HG03558 (cell line): Measurements from ENCODE around the gene KLK2.

ENCODE experiments used
- ATAC-seq: cut with Tn5 transposase; IDR thresholded peaks from one replicate; pipeline ENCODE4 v1.9.1; 2021; ENCODE audit warnings: moderate number of reproducible peaks; ENCODE audit not compliant: unreplicated experiment; ENCODE audit errors: extremely low read depth

Gene KLK2

DNA sequence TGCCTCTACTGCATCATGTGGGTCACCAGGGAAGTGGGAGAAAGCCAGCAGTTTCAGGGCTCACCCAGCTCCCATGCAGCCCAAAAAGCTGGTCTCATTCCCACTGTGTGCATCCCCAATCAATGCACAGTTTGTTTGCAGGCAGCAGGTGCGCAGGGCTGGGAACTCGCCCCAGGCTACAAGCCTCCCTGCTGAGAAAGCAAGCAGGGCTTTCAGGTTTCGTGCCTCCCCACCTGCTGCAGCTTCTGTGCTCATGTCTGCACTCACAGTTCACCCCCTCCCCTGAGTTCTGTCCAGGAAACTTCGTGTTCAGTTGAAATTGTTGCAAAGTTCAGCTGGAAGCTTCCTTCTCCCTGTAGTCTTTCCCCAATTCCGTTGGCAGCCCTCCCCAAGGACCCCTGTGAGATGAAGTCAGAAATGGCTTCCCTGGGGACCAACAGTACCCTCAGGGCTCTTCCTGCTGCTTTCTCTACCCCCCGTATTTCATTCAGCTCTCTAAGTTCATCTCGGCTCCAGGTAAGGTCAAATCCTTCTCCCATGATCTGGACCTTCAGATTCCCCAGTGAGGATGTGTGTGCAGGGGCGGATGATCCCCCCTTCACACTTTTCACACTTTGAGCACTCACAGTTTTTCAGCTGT, 28.8 kb upstream of the KLK2 start:
- no peak for ATAC-seq

DNA sequence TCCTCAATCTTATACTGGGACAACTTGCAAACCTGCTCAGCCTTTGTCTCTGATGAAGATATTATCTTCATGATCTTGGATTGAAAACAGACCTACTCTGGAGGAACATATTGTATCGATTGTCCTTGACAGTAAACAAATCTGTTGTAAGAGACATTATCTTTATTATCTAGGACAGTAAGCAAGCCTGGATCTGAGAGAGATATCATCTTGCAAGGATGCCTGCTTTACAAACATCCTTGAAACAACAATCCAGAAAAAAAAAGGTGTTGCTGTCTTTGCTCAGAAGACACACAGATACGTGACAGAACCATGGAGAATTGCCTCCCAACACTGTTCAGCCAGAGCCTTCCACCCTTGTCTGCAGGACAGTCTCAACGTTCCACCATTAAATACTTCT, 22.5 kb upstream of the KLK2 start:
- no peak for ATAC-seq

DNA sequence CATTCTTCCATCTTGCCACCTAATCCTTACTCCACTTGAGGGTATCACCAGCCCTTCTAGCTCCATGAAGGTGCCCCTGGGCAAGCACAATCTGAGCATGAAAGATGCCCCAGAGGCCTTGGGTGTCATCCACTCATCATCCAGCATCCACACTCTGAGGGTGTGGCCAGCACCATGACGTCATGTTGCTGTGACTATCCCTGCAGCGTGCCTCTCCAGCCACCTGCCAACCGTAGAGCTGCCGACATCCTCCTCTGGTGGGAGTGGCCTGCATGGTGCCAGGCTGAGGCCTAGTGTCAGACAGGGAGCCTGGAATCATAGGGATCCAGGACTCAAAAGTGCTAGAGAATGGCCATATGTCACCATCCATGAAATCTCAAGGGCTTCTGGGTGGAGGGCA, 21.6 kb upstream of the KLK2 start:
- no peak for ATAC-seq

DNA sequence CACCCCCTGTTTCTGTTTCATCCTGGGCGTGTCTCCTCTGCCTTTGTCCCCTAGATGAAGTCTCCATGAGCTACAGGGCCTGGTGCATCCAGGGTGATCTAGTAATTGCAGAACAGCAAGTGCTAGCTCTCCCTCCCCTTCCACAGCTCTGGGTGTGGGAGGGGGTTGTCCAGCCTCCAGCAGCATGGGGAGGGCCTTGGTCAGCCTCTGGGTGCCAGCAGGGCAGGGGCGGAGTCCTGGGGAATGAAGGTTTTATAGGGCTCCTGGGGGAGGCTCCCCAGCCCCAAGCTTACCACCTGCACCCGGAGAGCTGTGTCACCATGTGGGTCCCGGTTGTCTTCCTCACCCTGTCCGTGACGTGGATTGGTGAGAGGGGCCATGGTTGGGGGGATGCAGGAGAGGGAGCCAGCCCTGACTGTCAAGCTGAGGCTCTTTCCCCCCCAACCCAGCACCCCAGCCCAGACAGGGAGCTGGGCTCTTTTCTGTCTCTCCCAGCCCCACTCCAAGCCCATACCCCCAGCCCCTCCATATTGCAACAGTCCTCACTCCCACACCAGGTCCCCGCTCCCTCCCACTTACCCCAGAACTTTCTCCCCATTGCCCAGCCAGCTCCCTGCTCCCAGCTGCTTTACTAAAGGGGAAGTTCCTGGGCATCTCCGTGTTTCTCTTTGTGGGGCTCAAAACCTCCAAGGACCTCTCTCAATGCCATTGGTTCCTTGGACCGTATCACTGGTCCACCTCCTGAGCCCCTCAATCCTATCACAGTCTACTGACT, 18.4 kb upstream of the KLK2 start, which contains the start of gene KLK3:
TSS of gene KLK3 (plus strand) at position 280 of the 775 bp plus-strand sequence. CDS start at position 321, 41 bp downstream.
- ATAC-seq: no peak

DNA sequence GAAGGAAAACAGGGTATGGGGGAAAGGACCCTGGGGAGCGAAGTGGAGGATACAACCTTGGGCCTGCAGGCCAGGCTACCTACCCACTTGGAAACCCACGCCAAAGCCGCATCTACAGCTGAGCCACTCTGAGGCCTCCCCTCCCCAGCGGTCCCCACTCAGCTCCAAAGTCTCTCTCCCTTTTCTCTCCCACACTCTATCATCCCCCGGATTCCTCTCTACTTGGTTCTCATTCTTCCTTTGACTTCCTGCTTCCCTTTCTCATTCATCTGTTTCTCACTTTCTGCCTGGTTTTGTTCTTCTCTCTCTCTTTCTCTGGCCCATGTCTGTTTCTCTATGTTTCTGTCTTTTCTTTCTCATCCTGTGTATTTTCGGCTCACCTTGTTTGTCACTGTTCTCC, 15.9 kb upstream of the KLK2 start:
- no peak for ATAC-seq

DNA sequence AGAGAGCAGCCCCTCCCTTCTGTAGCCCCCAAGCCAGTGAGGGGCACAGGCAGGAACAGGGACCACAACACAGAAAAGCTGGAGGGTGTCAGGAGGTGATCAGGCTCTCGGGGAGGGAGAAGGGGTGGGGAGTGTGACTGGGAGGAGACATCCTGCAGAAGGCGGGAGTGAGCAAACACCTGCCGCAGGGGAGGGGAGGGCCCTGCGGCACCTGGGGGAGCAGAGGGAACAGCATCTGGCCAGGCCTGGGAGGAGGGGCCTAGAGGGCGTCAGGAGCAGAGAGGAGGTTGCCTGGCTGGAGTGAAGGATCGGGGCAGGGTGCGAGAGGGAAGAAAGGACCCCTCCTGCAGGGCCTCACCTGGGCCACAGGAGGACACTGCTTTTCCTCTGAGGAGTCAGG, 14.4 kb upstream of the KLK2 start:
- no peak for ATAC-seq

DNA sequence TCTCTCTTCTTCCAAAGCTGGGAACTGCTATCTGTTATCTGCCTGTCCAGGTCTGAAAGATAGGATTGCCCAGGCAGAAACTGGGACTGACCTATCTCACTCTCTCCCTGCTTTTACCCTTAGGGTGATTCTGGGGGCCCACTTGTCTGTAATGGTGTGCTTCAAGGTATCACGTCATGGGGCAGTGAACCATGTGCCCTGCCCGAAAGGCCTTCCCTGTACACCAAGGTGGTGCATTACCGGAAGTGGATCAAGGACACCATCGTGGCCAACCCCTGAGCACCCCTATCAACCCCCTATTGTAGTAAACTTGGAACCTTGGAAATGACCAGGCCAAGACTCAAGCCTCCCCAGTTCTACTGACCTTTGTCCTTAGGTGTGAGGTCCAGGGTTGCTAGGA, 13.4 kb upstream of the KLK2 start:
- ATAC-seq: no peak

DNA sequence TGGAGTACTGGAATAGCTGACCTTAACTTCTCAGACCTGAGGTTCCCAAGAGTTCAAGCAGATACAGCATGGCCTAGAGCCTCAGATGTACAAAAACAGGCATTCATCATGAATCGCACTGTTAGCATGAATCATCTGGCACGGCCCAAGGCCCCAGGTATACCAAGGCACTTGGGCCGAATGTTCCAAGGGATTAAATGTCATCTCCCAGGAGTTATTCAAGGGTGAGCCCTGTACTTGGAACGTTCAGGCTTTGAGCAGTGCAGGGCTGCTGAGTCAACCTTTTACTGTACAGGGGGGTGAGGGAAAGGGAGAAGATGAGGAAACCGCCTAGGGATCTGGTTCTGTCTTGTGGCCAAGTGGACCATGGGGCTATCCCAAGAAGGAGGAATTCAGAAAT, 12.2 kb upstream of the KLK2 start:
- no peak for ATAC-seq

DNA sequence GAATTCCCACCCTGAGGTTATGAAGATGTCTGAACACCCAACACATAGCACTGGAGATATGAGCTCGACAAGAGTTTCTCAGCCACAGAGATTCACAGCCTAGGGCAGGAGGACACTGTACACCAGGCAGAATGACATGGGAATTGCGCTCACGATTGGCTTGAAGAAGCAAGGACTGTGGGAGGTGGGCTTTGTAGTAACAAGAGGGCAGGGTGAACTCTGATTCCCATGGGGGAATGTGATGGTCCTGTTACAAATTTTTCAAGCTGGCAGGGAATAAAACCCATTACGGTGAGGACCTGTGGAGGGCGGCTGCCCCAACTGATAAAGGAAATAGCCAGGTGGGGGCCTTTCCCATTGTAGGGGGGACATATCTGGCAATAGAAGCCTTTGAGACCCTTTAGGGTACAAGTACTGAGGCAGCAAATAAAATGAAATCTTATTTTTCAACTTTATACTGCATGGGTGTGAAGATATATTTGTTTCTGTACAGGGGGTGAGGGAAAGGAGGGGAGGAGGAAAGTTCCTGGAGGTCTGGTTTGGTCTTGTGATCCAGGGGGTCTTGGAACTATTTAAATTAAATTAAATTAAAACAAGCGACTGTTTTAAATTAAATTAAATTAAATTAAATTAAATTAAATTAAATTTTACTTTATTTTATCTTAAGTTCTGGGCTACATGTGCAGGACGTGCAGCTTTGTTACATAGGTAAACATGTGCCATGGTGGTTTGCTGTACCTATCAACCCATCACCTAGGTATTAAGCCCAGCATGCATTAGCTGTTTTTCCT, 11.5 kb upstream of the KLK2 start:
- no peak for ATAC-seq

DNA sequence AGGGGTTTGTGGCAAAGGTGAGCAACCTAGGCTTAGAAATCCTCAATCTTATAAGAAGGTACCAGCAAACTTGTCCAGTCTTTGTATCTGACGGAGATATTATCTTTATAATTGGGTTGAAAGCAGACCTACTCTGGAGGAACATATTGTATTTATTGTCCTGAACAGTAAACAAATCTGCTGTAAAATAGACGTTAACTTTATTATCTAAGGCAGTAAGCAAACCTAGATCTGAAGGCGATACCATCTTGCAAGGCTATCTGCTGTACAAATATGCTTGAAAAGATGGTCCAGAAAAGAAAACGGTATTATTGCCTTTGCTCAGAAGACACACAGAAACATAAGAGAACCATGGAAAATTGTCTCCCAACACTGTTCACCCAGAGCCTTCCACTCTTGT, 3.8 kb upstream of the KLK2 start:
- no peak for ATAC-seq

DNA sequence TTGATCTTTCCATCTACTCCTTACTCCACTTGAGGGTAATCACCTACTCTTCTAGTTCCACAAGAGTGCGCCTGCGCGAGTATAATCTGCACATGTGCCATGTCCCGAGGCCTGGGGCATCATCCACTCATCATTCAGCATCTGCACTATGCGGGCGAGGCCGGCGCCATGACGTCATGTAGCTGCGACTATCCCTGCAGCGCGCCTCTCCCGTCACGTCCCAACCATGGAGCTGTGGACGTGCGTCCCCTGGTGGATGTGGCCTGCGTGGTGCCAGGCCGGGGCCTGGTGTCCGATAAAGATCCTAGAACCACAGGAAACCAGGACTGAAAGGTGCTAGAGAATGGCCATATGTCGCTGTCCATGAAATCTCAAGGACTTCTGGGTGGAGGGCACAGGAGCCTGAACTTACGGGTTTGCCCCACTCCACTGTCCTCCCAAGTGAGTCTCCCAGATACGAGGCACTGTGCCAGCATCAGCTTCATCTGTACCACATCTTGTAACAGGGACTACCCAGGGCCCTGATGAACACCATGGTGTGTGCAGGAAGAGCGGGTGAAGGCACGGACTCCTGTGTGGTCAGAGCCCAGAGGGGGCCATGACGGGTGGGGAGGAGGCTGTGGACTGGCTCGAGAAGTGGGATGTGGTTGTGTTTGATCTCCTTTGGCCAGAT, 2.7 kb upstream of the KLK2 start:
- ATAC-seq: no peak

DNA sequence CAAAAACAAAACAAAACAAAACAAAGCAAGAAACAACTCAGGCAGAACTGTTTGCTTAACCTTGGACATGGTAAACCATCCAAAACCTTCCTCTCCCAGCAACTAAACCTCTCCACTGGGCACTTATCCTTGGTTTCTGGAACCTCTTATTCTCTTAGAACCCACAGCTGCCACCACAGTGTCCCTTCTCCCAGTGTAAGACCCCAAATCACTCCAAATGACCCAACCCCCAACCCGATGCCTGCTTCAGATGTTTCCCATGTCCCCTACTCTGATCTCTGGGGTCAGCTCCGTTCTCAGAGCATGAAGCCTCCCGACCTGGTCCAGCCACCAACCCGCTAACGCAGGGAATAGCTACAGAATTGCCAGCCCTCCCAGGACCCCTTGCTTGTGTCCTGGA, 972 bp downstream of the KLK2 start:
- ATAC-seq: no peak

DNA sequence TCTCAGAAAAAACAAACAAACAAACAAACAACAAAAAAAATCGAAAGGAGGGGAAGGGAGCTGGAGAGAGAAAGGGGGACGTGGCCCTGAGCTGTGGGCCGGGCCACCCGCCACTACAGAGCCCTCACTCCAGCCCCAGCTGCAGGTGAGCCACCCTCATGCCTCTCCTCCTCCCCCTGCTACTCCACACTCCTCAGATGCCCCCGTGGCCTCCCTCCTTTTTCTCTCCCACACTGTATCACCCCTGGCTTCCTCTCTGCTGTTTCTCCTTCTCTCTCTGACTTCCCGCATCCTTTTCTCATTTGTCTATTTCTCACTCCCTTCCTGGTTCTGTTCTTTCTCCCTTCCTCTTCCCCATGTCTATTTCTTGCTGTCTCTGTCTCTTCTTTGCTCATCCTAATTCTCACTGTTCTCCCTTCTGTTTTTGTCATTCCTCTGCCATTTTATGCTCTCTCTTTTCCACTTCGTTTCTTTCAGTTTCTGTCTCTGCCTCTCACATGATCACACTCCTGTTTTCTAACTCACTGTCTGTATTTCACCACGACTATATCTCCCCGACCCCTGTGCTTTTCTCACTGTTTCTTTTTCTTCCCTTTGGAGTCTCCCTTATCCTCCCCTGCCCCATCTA, 2.7 kb downstream of the KLK2 start:
- ATAC-seq: no peak

DNA sequence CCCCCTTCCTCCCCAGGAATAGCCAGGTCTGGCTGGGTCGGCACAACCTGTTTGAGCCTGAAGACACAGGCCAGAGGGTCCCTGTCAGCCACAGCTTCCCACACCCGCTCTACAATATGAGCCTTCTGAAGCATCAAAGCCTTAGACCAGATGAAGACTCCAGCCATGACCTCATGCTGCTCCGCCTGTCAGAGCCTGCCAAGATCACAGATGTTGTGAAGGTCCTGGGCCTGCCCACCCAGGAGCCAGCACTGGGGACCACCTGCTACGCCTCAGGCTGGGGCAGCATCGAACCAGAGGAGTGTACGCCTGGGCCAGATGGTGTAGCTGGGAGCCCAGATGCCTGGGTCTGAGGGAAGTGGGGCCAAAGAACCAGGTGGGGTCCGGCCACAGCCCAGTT, 3.2 kb downstream of the KLK2 start:
- no peak for ATAC-seq

DNA sequence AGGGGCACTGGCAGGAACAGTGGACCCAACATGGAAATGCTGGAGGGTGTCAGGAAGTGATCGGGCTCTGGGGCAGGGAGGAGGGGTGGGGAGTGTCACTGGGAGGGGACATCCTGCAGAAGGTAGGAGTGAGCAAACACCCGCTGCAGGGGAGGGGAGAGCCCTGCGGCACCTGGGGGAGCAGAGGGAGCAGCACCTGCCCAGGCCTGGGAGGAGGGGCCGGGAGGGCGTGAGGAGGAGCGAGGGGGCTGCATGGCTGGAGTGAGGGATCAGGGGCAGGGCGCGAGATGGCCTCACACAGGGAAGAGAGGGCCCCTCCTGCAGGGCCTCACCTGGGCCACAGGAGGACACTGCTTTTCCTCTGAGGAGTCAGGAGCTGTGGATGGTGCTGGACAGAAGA, 4.1 kb downstream of the KLK2 start:
- ATAC-seq: no peak

DNA sequence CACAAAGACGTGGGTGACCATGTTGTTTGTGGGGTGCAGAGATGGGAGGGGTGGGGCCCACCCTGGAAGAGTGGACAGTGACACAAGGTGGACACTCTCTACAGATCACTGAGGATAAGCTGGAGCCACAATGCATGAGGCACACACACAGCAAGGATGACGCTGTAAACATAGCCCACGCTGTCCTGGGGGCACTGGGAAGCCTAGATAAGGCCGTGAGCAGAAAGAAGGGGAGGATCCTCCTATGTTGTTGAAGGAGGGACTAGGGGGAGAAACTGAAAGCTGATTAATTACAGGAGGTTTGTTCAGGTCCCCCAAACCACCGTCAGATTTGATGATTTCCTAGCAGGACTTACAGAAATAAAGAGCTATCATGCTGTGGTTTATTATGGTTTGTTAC, 5.6 kb downstream of the KLK2 start:
- no peak for ATAC-seq

DNA sequence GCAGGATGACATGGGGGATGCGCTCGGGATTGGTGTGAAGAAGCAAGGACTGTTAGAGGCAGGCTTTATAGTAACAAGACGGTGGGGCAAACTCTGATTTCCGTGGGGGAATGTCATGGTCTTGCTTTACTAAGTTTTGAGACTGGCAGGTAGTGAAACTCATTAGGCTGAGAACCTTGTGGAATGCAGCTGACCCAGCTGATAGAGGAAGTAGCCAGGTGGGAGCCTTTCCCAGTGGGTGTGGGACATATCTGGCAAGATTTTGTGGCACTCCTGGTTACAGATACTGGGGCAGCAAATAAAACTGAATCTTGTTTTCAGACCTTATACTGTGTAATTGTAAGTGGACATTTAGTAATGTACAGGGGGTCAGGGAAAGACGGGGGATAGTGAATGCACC, 7.0 kb downstream of the KLK2 start:
- ATAC-seq: no peak

DNA sequence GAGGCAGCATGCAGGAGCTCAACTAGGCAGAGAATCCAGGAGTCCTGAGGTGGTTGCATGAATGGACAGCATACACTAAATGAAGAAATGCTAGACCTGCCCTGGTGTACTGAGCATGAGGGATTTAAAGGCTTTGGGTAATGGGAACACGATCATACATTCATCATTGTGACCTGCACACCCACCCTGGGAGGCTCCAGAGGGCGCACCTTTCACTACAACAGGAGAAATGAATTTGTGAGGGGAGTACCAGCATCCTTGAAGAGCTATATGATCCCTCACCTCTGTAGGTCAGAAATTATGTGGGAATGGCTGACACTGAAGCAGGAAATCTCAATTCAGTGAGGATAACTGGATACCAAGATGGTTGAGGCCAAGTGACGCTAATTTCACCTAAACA, 8.9 kb downstream of the KLK2 start:
- ATAC-seq: no peak

DNA sequence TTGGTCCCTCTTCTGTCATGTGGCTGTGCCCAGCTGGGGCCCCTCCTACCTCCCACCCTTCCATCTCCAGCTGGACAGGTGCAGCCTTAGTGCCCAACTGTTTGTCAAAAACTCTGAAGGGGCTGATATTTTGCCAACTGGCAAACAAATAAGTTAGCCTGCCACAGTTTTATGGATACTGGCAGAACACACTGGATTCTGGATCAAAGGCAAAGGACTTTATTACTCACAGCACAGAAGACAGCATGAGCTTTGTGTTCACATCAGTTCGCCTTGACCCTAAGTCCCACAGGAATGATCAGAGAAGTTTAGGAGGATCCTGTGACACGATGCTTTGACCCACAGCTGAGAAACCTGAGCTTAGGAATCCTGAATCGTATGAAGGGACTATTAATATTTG, 16.4 kb downstream of the KLK2 start:
- no peak for ATAC-seq
